Measurements from ENCODE around the gene NDFIP2.
A peak's percentile ranks its signal among the peaks of the same experiment; 100 is the strongest.

Gene NDFIP2

DNA sequence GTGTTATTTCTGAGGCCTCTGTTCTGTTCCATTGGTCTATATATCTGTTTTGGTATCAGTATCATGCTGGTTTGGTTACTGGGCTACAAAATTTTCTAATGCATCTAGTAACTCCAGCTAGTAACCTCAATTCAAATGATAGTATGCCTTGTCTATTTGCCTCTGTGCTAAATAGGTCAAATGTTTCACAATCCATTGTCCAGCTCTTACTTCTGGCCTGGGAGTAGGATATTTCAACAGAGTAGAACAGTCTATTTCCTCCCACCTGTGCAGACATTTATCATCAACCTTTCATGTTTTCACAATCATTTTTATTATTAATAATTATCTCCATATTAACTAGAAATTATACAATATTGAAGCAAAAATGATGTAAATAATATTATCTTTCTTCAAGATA lies 18.1 kb upstream of the NDFIP2 start:
- H3K27me3 ChIP-seq (ENCODE audit: control insufficient read depth, insufficient read depth, low read length): no peaks in the 10 kb centered on the region
- H3K4me2 ChIP-seq (ENCODE audit: low read length): no peak overlapping the region
- H3K9ac ChIP-seq (ENCODE audit: low read depth, low read length): no peak overlapping the region

DNA sequence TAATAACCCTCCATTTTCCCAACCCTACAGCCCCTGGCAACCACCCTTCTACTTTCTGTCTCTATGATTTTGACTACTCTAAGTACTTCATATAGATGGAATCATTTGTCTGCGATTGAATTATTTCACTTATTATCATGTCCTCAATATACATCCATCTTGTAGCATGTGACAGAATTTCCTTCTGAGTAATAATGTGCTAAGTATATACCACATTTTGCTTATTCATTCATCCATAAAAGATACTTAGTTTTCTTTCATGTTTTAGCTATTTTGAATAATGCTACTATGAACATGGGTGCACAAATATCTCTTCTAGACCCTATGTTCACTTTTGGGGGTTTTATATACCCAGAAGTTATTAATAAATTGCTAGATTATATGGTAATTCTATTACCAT lies 17.4 kb upstream of the NDFIP2 start:
- no peak overlapping the region for H3K9ac ChIP-seq (ENCODE audit: low read depth, low read length)
- no peaks in the 10 kb centered on the region for H3K9me3 ChIP-seq (replicated peaks; ENCODE audit: low read length)
- H3K4me1 ChIP-seq (ENCODE audit: control insufficient read depth, insufficient read depth, low read length): peaks cover 1% of the 10 kb centered on the region
- H3K36me3 ChIP-seq (ENCODE audit: insufficient read depth, low read length): no peaks in the 10 kb centered on the region
- no peak overlapping the region for H3K4me3 ChIP-seq (ENCODE audit: low read length)
- no peak overlapping the region for H3K4me2 ChIP-seq (ENCODE audit: low read length)
- no peaks in the 10 kb centered on the region for H3K27me3 ChIP-seq (ENCODE audit: control insufficient read depth, insufficient read depth, low read length)

More for the DNA sequence above, 18.1 kb upstream of the NDFIP2 start:
- H3K4me3 ChIP-seq (ENCODE audit: low read length): no peak overlapping the region
- peaks cover 7% of the 10 kb centered on the region for H3K4me1 ChIP-seq (ENCODE audit: control insufficient read depth, insufficient read depth, low read length)
- H3K36me3 ChIP-seq (ENCODE audit: insufficient read depth, low read length): no peaks in the 10 kb centered on the region
- no peaks in the 10 kb centered on the region for H3K9me3 ChIP-seq (replicated peaks; ENCODE audit: low read length)

DNA sequence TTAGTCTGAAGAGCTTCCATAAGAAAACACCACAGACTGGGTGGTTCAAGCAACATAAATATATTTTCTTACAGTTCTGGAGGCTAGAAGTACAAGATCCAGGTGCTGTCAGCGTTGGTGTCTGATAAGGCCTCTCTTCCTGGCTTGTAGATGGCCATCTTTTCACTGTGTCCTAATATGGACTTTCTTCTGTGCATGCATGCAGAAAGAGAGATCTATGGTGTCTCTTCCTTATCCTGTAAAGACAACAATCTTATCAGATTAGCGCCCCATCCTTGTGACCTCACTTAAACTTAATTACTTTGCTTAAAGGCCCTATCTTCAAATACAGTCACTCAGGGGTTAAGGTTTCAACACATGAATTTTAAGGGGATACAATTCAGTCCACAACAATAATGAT lies 14.1 kb upstream of the NDFIP2 start:
- no peaks in the 10 kb centered on the region for H3K27me3 ChIP-seq (ENCODE audit: control insufficient read depth, insufficient read depth, low read length)
- H3K9me3 ChIP-seq (replicated peaks; ENCODE audit: low read length): no peaks in the 10 kb centered on the region
- H3K4me2 ChIP-seq (ENCODE audit: low read length): no peak overlapping the region
- no peak overlapping the region for H3K4me3 ChIP-seq (ENCODE audit: low read length)
- H3K4me1 ChIP-seq (ENCODE audit: control insufficient read depth, insufficient read depth, low read length): no peaks in the 10 kb centered on the region
- H3K36me3 ChIP-seq (ENCODE audit: insufficient read depth, low read length): no peaks in the 10 kb centered on the region
- H3K9ac ChIP-seq (ENCODE audit: low read depth, low read length): no peak overlapping the region

DNA sequence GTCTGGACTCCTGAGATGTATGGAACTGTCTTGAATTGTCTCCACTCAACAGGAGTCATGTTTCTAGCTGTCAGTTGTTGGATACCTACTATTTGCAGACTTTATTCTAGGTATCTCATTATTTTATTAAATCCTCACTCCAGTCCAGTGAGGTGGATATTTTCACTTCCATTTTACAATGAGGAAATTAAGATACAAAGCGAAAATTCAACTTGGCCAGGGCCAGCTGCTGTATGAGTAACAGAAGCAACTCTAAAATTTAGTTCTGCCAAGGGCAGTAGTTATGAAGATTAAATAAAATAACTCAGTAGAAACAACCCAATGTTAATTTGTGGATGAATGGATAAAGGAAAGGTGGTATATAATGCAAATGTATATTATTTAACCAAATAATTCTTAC lies 12.6 kb upstream of the NDFIP2 start:
- Histone ChIP-seq H3K4me3 (ENCODE audit: low read length) (no peak overlapping the region), H3K4me2 (ENCODE audit: low read length) (no peak overlapping the region), H3K36me3 (ENCODE audit: insufficient read depth, low read length) (no peaks in the 10 kb centered on the region), H3K9ac (ENCODE audit: low read depth, low read length) (no peak overlapping the region), H3K9me3 (replicated peaks; ENCODE audit: low read length) (no peaks in the 10 kb centered on the region), H3K4me1 (ENCODE audit: control insufficient read depth, insufficient read depth, low read length) (no peaks in the 10 kb centered on the region), H3K27me3 (ENCODE audit: control insufficient read depth, insufficient read depth, low read length) (no peaks in the 10 kb centered on the region)

DNA sequence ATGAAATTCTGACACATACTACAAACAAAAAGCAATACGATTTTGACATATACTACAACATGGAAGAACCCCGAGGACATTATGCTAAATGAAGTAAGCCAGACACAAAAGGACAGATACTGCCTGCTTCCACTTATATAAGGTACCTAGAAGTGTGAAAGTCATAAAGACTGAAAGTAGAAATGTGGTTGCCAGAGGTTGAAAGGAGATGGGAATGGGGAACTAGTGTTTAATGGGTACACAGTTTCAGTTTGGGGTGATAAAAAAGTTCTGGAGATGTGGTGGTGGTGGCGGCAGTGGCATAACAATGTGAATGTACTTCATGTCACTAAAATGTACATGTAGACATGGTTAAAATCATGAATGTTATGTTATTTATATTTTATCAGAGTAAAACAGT lies 12.1 kb upstream of the NDFIP2 start:
- H3K36me3 ChIP-seq (ENCODE audit: insufficient read depth, low read length): no peaks in the 10 kb centered on the region
- no peaks in the 10 kb centered on the region for H3K9me3 ChIP-seq (replicated peaks; ENCODE audit: low read length)
- no peak overlapping the region for H3K4me3 ChIP-seq (ENCODE audit: low read length)
- no peak overlapping the region for H3K9ac ChIP-seq (ENCODE audit: low read depth, low read length)
- H3K4me2 ChIP-seq (ENCODE audit: low read length): no peak overlapping the region
- H3K27me3 ChIP-seq (ENCODE audit: control insufficient read depth, insufficient read depth, low read length): no peaks in the 10 kb centered on the region
- H3K4me1 ChIP-seq (ENCODE audit: control insufficient read depth, insufficient read depth, low read length): no peaks in the 10 kb centered on the region

DNA sequence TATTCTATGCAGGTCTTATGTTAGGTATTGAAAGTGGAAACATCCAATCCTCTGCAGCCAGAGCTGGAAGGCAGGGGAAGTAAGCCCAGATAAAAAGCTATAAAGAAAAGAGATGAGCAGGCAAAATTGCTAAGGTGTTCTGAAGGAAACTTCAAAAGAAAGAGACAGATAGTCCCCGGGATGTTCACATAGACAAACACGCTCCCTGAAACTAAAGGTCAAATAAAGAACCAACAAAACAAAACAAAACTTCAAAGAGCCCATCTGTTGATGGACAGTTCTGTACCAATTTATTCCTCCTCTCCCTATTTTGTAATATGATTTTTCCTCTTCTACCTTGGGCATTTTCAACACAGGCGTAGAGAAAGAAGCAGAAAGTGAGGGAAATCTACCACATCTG lies 11.3 kb upstream of the NDFIP2 start:
- no peaks in the 10 kb centered on the region for H3K36me3 ChIP-seq (ENCODE audit: insufficient read depth, low read length)
- H3K4me2 ChIP-seq (ENCODE audit: low read length): no peak overlapping the region

DNA sequence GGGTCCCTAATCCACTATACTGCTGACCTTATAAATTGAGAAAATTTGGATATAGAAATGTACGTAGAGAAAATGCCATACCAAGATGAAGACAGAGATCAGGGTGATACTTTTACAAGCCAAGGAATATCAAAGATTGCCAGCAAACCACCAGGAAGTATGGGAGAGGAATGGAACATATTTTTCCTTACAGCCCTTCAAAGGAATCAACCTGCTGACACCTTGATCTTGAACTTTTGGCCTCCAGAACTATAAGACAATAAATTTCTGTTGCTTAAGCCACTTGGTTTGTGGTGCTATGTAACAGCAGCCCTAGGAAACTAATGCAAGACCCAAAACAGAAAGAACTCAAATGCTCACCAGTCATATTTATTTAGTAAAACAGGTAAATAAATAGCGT lies 10.3 kb upstream of the NDFIP2 start:
- Histone ChIP-seq H3K4me1 (ENCODE audit: control insufficient read depth, insufficient read depth, low read length) (no peaks in the 10 kb centered on the region), H3K36me3 (ENCODE audit: insufficient read depth, low read length) (no peaks in the 10 kb centered on the region), H3K9ac (ENCODE audit: low read depth, low read length) (no peak overlapping the region), H3K4me2 (ENCODE audit: low read length) (no peak overlapping the region), H3K27me3 (ENCODE audit: control insufficient read depth, insufficient read depth, low read length) (no peaks in the 10 kb centered on the region), H3K9me3 (replicated peaks; ENCODE audit: low read length) (no peaks in the 10 kb centered on the region), H3K4me3 (ENCODE audit: low read length) (no peak overlapping the region)

More for the DNA sequence above, 11.3 kb upstream of the NDFIP2 start:
- H3K4me3 ChIP-seq (ENCODE audit: low read length): no peak overlapping the region
- no peaks in the 10 kb centered on the region for H3K9me3 ChIP-seq (replicated peaks; ENCODE audit: low read length)
- no peaks in the 10 kb centered on the region for H3K4me1 ChIP-seq (ENCODE audit: control insufficient read depth, insufficient read depth, low read length)
- no peaks in the 10 kb centered on the region for H3K27me3 ChIP-seq (ENCODE audit: control insufficient read depth, insufficient read depth, low read length)
- no peak overlapping the region for H3K9ac ChIP-seq (ENCODE audit: low read depth, low read length)

DNA sequence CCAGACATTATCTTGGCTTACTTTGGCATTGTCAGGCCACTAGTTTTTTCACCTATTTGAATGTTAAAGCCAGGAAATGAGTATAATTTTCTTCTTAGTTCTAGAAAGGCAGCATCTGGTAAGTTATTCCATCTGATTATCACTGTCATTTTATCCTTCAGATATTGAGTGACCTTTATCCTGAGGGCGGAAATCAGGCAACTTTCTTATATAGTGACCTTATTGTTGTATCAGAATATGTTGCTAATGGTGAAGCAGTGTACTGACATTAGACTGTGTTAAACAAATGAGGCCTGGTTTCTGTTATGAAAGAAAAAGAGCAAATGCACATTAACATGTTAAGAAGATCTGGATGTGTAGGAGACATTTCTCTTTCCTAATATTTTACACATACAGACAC lies 5.4 kb upstream of the NDFIP2 start:
- H3K4me2 ChIP-seq (ENCODE audit: low read length): no peak overlapping the region
- H3K9ac ChIP-seq (ENCODE audit: low read depth, low read length): no peak overlapping the region
- H3K4me3 ChIP-seq (ENCODE audit: low read length): no peak overlapping the region
- peaks cover 22% of the 10 kb centered on the region for H3K27me3 ChIP-seq (ENCODE audit: control insufficient read depth, insufficient read depth, low read length)
- no peaks in the 10 kb centered on the region for H3K9me3 ChIP-seq (replicated peaks; ENCODE audit: low read length)
- no peaks in the 10 kb centered on the region for H3K36me3 ChIP-seq (ENCODE audit: insufficient read depth, low read length)
- H3K4me1 ChIP-seq (ENCODE audit: control insufficient read depth, insufficient read depth, low read length): no peaks in the 10 kb centered on the region

DNA sequence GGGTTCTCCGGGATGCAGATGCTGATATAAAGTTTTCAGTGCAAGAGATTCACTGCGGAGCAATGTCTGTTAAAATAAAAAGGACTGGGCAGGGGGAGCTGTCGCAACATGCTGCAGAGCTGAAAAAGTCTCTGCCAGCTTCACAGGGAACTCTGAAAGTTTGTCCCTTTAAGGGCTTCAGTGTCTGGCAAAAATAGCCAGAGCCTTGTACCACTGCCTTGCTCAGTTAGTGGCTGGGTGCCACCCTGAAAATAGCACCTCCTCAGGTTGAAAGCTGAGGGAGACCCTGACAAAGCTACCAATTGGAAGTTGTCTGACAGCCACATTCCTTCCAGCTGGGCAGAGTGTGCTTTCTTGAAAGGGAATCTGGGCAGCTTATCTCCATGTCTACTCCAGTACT lies 3.0 kb upstream of the NDFIP2 start:
- Histone ChIP-seq H3K4me3 (ENCODE audit: low read length) (no peak overlapping the region), H3K36me3 (ENCODE audit: insufficient read depth, low read length) (no peaks in the 10 kb centered on the region), H3K4me2 (ENCODE audit: low read length) (no peak overlapping the region), H3K27me3 (ENCODE audit: control insufficient read depth, insufficient read depth, low read length) (peaks cover 22% of the 10 kb centered on the region), H3K4me1 (ENCODE audit: control insufficient read depth, insufficient read depth, low read length) (peaks cover 9% of the 10 kb centered on the region), H3K9me3 (replicated peaks; ENCODE audit: low read length) (no peaks in the 10 kb centered on the region), H3K9ac (ENCODE audit: low read depth, low read length) (no peak overlapping the region)

DNA sequence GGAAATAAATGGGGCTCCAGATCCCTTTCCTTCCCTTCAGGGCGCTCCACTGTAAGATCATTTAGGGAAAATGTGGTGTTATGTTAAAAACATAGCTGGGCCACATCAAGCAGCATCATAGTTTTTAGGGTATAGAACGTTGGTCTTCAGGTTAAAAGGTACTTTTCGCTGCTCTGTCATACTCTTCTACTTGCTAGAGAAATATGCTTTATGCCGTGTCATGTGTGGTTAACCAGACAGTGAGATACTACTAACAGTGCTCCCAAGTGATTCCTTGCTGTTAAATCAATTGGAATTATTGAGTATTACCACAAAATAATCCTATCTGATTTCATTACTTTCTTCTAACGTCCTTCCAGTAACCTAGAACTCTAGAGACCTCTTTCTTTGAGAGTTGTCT lies 1.1 kb upstream of the NDFIP2 start:
- no peak overlapping the region for H3K4me3 ChIP-seq (ENCODE audit: low read length)
- H3K4me2 ChIP-seq (ENCODE audit: low read length): no peak overlapping the region
- H3K27me3 ChIP-seq (ENCODE audit: control insufficient read depth, insufficient read depth, low read length): peaks cover 22% of the 10 kb centered on the region
- H3K4me1 ChIP-seq (ENCODE audit: control insufficient read depth, insufficient read depth, low read length): peaks cover 24% of the 10 kb centered on the region
- no peaks in the 10 kb centered on the region for H3K9me3 ChIP-seq (replicated peaks; ENCODE audit: low read length)
- H3K9ac ChIP-seq (ENCODE audit: low read depth, low read length): no peak overlapping the region
- H3K36me3 ChIP-seq (ENCODE audit: insufficient read depth, low read length): no peaks in the 10 kb centered on the region

DNA sequence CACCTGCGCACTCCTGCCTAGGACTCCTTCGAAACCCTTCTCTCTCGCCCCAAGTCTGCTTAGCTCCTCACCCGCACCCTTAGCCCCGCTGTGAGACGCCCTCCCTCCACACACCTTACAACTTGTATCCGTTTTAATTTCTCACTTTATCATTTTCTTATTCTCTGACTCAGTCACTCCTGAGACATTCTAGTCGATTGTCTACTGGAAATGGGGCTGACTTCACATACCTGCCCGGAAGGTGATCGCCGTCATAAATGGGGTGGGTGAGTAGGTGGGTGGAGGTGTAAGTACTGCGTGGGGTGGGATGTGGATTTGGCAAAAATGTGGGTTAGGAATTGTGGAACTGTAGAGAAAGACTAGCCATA lies 714 bp downstream of the NDFIP2 start:
- H3K4me1 ChIP-seq (ENCODE audit: control insufficient read depth, insufficient read depth, low read length): peaks cover 36% of the 10 kb centered on the region
- H3K4me2 ChIP-seq (ENCODE audit: low read length): peak overlapping the region; percentile 90
- H3K4me3 ChIP-seq (ENCODE audit: low read length): peak overlapping the region; percentile 98
- H3K27me3 ChIP-seq (ENCODE audit: control insufficient read depth, insufficient read depth, low read length): peaks cover 22% of the 10 kb centered on the region
- H3K9me3 ChIP-seq (replicated peaks; ENCODE audit: low read length): no peaks in the 10 kb centered on the region
- no peaks in the 10 kb centered on the region for H3K36me3 ChIP-seq (ENCODE audit: insufficient read depth, low read length)
- H3K9ac ChIP-seq (ENCODE audit: low read depth, low read length): peak overlapping the region; percentile 97

DNA sequence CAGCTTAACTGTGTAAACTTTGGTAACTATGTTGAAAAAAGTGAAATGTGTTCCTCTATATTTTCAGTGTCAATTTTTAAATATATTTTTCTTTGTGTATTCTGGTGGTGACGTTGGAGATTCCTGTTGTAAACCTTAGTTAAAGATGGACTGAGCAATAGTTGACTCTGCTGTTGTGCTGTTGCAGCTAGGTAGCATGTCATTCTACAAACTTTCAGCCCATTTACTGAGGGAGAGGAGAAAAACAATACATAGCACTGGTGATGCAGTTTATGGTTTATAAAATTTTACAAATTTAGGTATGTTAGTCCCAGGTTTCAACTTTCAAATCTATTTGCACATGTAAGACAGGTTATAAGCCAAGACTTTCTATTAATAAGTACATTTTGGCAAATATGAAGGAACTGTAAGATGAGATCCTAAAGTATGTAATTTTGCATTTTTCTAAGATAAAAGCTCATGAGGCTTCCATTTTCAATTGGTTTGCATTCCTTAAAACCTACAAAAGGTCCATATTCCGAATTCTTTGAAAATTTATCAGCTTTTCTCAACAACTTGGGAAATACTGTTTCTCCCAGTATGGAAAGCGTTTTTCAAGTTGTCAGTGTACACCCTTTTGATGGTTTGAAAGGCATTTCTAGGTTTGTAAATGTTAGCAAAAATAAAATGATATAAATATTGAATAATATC lies 1.5 kb downstream of the NDFIP2 start:
- Histone ChIP-seq H3K27me3 (ENCODE audit: control insufficient read depth, insufficient read depth, low read length) (peaks cover 18% of the 10 kb centered on the region), H3K4me3 (ENCODE audit: low read length) (peak overlapping the region; percentile 98), H3K9me3 (replicated peaks; ENCODE audit: low read length) (no peaks in the 10 kb centered on the region), H3K4me1 (ENCODE audit: control insufficient read depth, insufficient read depth, low read length) (peaks cover 36% of the 10 kb centered on the region), H3K36me3 (ENCODE audit: insufficient read depth, low read length) (no peaks in the 10 kb centered on the region), H3K4me2 (ENCODE audit: low read length) (peak overlapping the region; percentile 90), H3K9ac (ENCODE audit: low read depth, low read length) (peak overlapping the region; percentile 97)

All from skeletal muscle satellite cell (primary cell).